ENCODE data around the gene MOB3A. TPM values are rescaled to one million over a fixed set of nuclear protein-coding genes. Genes with fewer than 3 reads are reported as not detected.

MOB3A gene
- total and polyA plus RNA-seq, 4 donors: 3.4 to 8.7 (median 6.5) TPM

DNA sequence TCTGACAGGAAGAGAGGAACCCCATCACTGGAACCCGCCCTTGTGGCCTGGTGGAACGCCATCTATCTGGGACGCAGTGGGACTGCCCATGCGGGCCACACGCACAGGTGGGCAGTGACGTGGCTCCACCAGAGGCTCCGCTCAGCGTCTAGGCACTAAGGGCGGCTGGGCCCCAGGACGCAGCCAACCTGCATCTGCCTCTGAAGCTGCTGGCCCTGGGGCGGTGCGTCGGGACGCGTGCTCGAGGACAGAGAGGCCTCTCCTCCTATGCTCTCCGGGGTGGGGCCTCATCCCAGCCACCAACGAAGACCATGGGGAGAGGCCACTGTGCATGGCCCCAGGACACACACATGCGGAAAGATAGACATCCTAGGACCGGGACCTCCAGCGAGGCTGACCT lies 18.7 kb upstream of the MOB3A start:
- H3K4me3 ChIP-seq (ENCODE audit: low read depth in 1 of 3, low read length in 3 of 3): no peak overlapping the region
- no peak for DNase-seq (ENCODE audit: low spot score)
- H3K9me3 ChIP-seq (ENCODE audit: control insufficient read depth in 4 of 4, low read length in 3 of 4): no peaks in the 10 kb centered on the region
- H3K36me3 ChIP-seq (ENCODE audit: control insufficient read depth in 4 of 4, insufficient read depth in 3 of 4, low read depth in 1 of 4, low read length in 3 of 4): peaks cover 46 to 93% (median 62%) of the 10 kb centered on the region in 4 donors
- TF ChIP-seq HNF4A (conservative IDR thresholded peaks at IDR 0.05) (no peak), GABPA (IDR thresholded peaks at IDR 0.05 in 1 of 2, conservative IDR thresholded peaks at IDR 0.05 in 1 of 2) (no peak), NR2F2 (IDR thresholded peaks at IDR 0.05) (no peak), RAD21 (IDR thresholded peaks at IDR 0.05) (no peak), YY1 (IDR thresholded peaks at IDR 0.05) (no peak), ATF3 (IDR thresholded peaks at IDR 0.05) (no peak), FOXA1 (IDR thresholded peaks at IDR 0.05) (no peak), RXRA (IDR thresholded peaks at IDR 0.05) (no peak), HNF4G (IDR thresholded peaks at IDR 0.05) (no peak), TAF1 (conservative IDR thresholded peaks at IDR 0.05) (no peak)
- TF ChIP-seq, protein P1, sequence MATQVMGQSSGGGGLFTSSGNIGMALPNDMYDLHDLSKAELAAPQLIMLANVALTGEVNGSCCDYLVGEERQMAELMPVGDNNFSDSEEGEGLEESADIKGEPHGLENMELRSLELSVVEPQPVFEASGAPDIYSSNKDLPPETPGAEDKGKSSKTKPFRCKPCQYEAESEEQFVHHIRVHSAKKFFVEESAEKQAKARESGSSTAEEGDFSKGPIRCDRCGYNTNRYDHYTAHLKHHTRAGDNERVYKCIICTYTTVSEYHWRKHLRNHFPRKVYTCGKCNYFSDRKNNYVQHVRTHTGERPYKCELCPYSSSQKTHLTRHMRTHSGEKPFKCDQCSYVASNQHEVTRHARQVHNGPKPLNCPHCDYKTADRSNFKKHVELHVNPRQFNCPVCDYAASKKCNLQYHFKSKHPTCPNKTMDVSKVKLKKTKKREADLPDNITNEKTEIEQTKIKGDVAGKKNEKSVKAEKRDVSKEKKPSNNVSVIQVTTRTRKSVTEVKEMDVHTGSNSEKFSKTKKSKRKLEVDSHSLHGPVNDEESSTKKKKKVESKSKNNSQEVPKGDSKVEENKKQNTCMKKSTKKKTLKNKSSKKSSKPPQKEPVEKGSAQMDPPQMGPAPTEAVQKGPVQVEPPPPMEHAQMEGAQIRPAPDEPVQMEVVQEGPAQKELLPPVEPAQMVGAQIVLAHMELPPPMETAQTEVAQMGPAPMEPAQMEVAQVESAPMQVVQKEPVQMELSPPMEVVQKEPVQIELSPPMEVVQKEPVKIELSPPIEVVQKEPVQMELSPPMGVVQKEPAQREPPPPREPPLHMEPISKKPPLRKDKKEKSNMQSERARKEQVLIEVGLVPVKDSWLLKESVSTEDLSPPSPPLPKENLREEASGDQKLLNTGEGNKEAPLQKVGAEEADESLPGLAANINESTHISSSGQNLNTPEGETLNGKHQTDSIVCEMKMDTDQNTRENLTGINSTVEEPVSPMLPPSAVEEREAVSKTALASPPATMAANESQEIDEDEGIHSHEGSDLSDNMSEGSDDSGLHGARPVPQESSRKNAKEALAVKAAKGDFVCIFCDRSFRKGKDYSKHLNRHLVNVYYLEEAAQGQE (IDR thresholded peaks at IDR 0.05): no peak
- no peak overlapping the region for H3K27ac ChIP-seq (ENCODE audit: low read depth in 1 of 2, low read length in 2 of 2)
- WGBS: 96% methylated on average over 21 of the region's 21 CpGs
- no peak overlapping the region for H3K9ac ChIP-seq (ENCODE audit: low read depth in 1 of 2, low read length in 2 of 2)
- no peaks in the 10 kb centered on the region for H3K4me1 ChIP-seq (ENCODE audit: control insufficient read depth in 4 of 4, insufficient read depth in 4 of 4, low read length in 3 of 4)
- no peaks in the 10 kb centered on the region for H3K27me3 ChIP-seq (ENCODE audit: control insufficient read depth in 4 of 4, insufficient read depth in 4 of 4, low read length in 3 of 4)

DNA sequence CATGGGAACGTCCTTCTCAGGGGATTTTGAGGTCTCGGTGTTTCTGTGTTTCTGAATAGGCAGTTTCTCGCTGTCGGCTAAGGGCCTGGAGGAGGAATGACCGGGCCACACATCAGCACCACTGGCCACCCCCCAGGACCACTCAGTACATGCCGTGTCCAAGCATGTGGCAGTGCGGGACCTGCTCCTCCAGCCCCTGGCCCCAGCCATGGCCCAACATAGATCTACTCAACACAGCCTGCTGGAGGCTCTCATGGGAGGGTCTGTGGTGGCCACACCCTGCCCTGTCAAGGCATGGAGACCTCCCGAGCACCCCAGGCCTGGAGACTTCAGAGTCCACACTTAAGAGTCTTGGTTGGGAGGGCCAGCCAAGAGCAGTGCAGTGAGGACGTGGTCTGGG lies 18.1 kb upstream of the MOB3A start:
- peaks cover 47 to 96% (median 68%) of the 10 kb centered on the region in 4 donors for H3K36me3 ChIP-seq (ENCODE audit: control insufficient read depth in 4 of 4, insufficient read depth in 3 of 4, low read depth in 1 of 4, low read length in 3 of 4)
- H3K9me3 ChIP-seq (ENCODE audit: control insufficient read depth in 4 of 4, low read length in 3 of 4): no peaks in the 10 kb centered on the region
- WGBS: 95% methylated on average over 9 of the region's 9 CpGs
- no peaks in the 10 kb centered on the region for H3K4me1 ChIP-seq (ENCODE audit: control insufficient read depth in 4 of 4, insufficient read depth in 4 of 4, low read length in 3 of 4)
- H3K27ac ChIP-seq (ENCODE audit: low read depth in 1 of 2, low read length in 2 of 2): no peak overlapping the region
- H3K27me3 ChIP-seq (ENCODE audit: control insufficient read depth in 4 of 4, insufficient read depth in 4 of 4, low read length in 3 of 4): no peaks in the 10 kb centered on the region
- H3K9ac ChIP-seq (ENCODE audit: low read depth in 1 of 2, low read length in 2 of 2): no peak overlapping the region
- H3K4me3 ChIP-seq (ENCODE audit: low read depth in 1 of 3, low read length in 3 of 3): no peak overlapping the region
- TF ChIP-seq, protein P1 (IDR thresholded peaks at IDR 0.05): no peak
- TF ChIP-seq EGR1 (IDR thresholded peaks at IDR 0.05; ENCODE audit: low read depth in 2 of 2) (no peak), FOXA1 (IDR thresholded peaks at IDR 0.05) (no peak), RAD21 (IDR thresholded peaks at IDR 0.05) (no peak), GABPA (IDR thresholded peaks at IDR 0.05 in 1 of 2, conservative IDR thresholded peaks at IDR 0.05 in 1 of 2) (no peak), ATF3 (IDR thresholded peaks at IDR 0.05) (no peak), HNF4G (IDR thresholded peaks at IDR 0.05) (no peak), HNF4A (conservative IDR thresholded peaks at IDR 0.05) (no peak), JUND (IDR thresholded peaks at IDR 0.05) (no peak), YY1 (IDR thresholded peaks at IDR 0.05) (no peak), SP1 (IDR thresholded peaks at IDR 0.05) (no peak), MAX (IDR thresholded peaks at IDR 0.05) (no peak), FOXA2 (IDR thresholded peaks at IDR 0.05) (no peak), NR2F2 (IDR thresholded peaks at IDR 0.05) (no peak)
- TF ChIP-seq, protein P2, sequence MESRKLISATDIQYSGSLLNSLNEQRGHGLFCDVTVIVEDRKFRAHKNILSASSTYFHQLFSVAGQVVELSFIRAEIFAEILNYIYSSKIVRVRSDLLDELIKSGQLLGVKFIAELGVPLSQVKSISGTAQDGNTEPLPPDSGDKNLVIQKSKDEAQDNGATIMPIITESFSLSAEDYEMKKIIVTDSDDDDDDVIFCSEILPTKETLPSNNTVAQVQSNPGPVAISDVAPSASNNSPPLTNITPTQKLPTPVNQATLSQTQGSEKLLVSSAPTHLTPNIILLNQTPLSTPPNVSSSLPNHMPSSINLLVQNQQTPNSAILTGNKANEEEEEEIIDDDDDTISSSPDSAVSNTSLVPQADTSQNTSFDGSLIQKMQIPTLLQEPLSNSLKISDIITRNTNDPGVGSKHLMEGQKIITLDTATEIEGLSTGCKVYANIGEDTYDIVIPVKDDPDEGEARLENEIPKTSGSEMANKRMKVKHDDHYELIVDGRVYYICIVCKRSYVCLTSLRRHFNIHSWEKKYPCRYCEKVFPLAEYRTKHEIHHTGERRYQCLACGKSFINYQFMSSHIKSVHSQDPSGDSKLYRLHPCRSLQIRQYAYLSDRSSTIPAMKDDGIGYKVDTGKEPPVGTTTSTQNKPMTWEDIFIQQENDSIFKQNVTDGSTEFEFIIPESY (IDR thresholded peaks at IDR 0.05): no peak
- TF ChIP-seq, protein P3, sequence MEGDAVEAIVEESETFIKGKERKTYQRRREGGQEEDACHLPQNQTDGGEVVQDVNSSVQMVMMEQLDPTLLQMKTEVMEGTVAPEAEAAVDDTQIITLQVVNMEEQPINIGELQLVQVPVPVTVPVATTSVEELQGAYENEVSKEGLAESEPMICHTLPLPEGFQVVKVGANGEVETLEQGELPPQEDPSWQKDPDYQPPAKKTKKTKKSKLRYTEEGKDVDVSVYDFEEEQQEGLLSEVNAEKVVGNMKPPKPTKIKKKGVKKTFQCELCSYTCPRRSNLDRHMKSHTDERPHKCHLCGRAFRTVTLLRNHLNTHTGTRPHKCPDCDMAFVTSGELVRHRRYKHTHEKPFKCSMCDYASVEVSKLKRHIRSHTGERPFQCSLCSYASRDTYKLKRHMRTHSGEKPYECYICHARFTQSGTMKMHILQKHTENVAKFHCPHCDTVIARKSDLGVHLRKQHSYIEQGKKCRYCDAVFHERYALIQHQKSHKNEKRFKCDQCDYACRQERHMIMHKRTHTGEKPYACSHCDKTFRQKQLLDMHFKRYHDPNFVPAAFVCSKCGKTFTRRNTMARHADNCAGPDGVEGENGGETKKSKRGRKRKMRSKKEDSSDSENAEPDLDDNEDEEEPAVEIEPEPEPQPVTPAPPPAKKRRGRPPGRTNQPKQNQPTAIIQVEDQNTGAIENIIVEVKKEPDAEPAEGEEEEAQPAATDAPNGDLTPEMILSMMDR (IDR thresholded peaks at IDR 0.05; ENCODE audit: low read depth, low read length, missing input control): no peak
- no peak for DNase-seq (ENCODE audit: low spot score)
